NCI-H345 (cell line): ENCODE results near the gene CD164L2.

Experiments used
- DNase-seq: peaks from one replicate; lab custom pipeline; 2025; lab: John Stamatoyannopoulos, UW

CD164L2 gene

DNA sequence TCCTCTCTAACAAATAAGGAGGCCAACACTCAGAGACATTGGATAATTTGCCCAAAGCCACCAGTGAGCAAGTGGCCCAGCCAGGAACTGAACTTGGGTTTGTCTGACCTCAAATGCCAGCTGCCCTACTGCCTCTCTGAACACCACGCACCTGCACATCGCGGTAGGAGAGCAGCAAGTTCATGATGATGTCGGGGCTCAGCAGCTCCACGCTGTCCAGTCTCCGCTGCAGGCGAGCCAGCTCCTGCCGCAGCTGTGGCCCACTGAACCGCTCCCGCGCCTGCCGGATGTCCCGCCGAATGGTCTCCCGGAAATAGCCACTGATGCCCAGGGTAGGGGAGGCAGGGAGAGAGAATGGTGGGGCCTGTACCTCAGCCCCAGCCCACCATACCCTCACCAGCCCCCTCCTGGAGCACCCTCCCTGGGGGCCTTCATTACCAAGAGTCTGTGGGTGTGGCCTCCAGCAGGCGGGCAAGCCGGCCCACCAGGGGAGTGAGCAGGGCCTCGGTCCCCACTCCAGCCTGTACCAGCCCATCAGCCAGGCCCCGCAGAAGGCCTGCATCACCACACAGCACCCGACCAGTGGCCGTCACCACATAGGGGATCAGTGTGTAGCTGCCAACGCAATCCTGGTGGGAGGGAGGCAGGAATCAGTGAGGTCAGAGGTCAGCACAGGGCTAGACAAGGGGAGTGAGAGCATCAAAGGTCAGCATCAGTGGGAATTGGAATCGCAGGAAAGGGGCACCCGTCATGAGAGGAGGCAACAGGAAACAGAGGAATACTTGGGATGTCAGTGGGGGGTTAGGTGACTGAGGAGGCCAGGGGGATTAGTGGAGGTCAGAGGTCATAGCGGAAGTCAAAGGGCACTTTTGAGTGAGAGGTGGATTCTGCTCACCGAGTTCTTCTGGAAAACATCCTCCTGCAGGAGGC is 19.1 kb downstream of the CD164L2 start:
- DNase-seq, result no peak

DNA sequence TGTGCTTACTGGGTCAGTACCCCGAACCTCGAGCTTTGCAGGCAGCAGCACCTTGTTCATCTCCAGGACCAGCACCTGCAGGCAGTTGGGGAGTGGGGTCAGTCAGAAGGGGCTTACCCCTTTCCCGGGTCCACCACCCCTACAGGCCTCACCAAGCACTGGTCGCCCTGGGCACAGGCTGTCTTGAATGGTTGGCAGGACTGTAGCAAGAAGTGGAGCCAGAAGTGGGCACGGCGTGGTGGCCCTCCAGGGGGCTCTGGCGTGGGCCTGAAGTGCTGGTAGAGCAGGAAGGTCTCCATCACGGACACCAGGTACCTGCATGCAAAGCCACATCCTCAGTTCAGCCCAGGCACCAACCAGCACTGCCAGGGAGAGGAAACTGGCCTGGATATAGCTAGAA is 21.6 kb downstream of the CD164L2 start:
- no peak for DNase-seq

DNA sequence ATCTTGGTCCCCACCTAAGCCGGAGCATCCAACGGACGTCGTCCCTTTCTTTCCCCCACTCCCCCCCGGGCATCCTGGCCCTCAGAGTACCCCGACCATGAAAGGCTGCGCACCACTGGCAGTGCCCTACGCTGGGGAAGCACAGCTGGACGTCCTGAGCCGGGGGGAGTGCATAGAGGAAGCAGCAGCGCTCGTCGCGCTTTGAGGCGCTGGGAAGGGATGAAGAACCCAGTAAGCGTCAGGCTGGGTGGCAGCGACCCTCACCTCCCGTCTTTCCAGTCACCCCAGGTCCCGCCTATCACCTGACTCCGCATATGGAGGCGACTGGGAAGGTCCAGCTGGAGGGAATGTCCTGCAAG is 22.1 kb downstream of the CD164L2 start:
- DNase-seq, result no peak

DNA sequence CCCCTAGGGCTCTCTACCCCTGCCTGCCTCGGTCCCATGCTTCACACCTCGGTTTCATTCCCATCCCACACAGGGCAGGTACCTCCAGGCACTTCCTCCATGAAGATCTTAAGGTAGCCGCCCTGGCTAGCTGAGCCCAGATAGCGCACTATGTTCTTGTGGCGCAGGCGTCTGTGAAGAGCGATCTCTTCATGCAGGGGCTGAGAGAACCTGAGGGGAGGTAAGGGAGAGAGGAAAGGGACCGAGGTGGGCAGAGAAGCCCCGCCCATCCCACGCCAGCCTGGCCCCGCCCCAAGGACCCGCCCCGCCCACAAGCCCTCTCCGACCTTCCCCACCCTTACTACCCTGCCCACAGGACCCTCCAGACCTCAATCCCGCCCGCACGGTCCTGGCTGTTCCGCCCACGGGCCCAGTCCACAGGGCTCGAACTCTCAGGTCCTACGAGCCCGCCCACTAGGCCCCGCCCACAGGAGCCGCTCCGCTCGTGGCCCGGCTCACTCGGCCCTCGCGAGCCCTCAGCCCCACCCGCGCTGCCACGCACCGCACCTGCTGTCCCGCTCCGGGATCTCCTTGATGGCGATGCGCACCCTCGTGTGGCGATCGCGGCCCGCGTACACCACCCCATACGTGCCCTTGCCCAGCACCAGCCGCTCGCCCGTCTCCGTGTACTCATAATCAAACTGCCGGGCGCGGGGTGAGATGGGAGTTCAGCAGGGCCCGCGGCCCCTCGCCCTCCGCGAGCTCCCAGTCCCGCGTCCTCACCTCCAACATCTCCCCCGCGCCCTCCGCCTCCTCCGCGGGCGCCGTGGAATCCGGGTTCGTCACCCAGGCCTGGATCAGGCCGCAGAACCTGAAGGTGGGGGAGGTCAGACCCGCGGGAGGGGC is 22.7 kb downstream of the CD164L2 start:
- no peak for DNase-seq

DNA sequence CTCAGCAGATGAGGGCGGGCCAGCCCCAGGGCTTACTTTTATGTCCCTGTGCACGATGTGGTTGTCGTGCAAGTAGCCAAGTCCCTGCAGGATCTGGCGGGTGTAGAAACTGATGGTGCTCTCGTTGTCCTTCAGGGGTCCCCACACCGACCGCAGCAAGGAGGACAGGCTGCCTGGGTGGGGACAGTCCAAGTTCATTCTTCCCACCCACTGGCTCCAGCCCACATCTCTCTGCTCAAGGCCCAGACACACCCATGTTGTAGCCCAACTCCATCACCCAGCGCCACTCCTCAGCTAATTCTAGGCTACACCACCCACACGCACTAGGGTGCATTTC is 23.3 kb downstream of the CD164L2 start:
- no peak for DNase-seq

DNA sequence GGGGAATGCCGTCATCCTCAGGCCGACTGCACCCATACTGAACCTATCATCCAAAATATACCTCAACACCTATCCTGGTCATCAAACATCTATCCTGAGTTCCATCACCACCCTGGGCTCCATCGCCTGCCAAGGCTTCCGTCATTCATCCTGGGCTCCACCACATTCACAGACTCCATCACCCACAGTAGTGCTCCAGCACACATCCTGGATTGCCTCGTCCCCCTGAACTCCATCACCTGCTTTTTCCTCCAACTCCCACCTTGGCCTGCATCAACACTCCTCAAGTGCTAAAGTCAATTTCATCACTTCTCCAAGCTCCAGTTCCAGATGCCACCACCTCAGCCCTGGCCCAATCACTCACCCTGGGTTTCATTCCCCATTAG is 24.2 kb downstream of the CD164L2 start:
- DNase-seq, result no peak

DNA sequence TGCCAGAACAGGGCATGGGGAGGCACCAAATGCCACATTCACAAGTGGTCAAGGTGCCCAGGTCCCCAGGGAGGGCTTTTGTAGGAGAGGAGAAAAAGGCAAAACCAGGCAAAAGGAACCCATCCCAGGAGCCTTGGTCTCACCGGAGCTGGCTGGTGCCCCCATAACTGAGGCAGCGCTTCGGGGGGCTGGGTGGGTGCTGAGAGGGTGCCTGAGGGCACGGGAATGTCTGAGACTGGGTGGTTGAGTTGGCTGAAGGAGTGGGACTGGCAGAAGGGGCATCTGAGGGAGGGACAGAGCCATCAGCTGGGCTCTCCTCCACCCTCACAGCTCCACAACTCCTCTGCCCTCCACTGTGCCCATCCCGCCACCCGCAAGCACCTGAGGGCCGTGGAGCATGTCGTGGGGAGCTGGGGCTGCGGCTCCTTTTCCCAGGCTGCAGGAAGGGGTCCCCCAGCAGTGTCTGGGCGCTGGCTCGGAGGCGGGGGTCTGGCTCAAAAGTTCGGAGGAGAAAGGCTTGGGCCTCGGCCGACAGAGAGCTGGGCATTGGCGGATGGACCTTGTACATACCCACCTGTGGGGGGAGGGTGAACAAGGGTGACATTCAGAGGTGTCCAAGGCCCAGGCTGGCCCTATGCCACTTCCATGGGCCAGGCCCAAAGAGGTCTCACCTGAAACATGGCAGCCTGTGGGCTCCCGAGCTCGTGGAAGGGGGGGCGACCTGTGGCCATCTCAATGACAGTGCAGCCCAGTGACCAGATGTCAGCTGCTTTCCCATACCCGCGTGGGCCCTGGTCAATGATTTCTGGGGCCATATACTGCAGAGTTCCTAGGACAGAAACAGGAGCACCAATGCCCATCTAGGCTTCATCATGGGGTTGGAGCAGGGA is 24.9 kb downstream of the CD164L2 start:
- no peak for DNase-seq

DNA sequence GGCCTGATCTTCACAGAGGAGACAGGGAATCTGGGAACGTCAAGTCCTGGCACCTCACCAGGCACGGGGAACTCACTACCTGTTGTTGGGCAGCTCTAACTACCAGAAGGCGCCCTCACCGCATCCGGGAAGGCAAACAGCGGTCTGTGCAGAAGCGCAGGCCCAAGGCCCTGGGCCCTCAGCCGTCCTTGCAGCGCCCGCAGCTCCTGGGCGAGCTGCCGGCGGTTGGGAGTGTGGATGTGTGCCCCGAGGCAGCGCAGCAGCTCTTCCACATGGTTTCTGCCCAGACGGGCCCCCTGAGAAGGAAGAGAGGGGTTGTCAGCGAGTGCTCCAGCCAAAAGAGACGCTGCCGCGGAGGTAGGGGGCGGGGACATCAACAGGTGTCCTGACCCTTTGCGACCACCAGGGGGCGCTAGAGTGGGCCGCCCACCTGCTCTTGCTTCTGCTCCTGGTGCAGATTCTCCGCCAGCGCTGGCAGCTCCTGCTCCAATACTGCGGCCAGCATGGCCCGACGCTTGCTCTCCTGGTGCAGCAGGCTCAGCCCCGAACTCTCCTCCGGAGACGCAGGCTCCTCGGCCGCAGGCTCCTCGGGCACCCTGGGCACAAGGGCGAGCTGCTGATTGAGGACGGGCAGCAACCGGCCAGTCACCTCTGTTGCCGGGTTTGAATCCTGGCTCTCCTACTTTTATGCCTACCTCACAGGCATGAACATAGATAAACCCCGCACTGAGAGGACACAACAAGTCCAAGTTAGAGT is 25.7 kb downstream of the CD164L2 start:
- peak; percentile 38 for DNase-seq

DNA sequence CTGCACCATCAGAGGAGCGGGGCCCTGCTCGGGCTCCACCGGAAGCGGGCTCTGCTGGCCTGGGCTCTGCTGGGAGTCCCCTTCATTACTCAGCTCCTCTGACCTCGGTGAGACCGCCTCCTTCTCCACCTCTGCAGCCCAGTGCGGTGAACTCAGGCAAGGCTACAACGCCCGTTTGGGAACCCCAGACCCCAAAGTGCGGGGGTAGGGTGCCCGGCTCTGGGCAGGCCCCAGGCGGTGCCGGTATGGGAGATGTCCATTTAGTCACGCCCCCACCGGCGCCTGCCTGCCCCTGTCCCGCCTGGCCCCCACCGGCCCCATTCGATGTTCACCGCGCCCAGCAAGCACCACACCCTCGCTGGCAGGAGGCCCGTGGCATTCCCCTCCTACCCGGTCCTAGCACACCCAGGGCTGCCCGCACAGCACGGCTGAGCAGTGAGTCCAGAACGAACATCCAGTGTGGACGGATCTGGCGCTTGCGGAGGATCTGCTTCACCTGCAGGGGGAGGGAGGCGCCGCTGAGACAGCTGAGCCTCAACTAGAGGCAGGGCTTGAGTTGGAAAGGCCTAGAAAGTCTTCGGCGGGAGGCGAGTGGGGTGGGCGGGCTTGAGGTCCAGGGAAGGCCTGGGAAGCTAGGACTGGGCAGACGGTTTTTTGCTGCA is 26.4 kb downstream of the CD164L2 start:
- DNase-seq, result no peak

DNA sequence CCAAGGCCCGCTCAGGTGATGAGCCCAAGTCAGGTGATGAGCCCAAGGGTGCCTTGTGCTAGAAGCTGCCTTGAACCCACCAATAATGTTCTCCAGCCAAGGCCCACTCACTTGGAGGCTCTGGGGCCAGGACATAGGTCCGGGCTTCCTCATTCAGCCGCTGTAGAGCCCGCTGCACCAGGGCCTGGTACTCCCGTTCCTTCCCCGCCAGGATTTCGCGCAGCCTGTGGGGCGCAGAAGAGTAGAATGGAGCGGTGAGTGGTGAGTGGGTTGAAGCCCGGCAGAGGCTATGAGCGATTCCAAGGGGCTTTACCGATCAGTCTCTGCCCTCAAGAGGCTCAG is 26.9 kb downstream of the CD164L2 start:
- no peak for DNase-seq

DNA sequence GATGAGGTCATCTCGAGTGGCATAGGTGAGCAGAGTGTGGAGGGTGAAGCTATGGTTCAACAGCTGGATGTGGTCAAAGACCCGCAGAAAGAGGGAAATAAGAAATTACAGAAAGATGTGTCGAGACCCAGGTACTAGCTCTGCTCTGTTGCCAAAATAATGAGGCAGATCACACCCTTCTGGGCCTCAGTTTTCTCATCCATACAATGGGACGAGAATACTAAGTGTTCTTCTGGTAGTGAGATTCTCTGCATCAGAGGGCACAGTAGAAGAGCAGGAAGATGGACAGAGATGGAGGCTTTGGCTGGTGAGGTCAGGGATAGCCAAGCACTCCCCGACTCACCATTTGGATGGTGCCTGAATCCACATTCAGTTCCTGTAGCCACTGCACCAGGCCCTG is 27.4 kb downstream of the CD164L2 start:
- DNase-seq, result no peak

DNA sequence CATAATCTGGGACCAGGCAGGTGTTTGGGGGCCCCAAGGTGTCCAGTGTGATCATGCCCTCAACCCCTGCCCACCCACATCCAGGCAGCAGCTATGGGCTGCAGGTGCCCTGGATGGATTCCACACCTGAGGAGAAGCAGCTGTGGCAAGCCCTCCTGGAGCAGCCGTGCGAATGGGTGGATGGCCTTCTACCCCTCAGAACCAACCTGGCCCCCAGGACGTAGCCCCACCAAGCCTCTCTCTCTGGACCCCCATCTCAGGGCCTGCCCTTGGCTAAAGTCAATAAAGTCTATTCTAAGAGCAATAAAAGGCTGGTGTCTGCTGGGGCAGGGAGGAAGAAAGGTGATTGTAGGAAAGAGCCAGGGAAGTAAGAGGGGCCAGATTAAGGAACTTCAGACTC is 29.5 kb downstream of the CD164L2 start:
- no peak for DNase-seq

DNA sequence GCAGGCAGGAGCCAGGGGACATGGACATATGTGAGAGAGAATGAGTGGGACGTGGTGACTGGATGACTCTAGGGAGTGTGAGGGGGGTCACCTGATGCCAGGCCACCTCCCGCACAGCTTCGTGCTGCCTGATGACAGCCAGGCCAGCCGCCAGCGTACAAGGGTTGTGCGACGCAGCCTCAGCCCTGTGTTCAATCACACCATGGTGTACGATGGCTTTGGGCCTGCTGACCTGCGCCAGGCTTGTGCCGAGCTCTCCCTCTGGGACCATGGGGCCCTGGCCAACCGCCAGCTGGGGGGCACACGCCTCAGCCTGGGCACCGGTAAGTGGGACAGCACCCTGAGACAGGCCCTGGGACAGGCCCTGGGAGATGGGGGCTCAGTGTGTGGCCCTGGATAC is 30.0 kb downstream of the CD164L2 start:
- DNase-seq, result no peak

DNA sequence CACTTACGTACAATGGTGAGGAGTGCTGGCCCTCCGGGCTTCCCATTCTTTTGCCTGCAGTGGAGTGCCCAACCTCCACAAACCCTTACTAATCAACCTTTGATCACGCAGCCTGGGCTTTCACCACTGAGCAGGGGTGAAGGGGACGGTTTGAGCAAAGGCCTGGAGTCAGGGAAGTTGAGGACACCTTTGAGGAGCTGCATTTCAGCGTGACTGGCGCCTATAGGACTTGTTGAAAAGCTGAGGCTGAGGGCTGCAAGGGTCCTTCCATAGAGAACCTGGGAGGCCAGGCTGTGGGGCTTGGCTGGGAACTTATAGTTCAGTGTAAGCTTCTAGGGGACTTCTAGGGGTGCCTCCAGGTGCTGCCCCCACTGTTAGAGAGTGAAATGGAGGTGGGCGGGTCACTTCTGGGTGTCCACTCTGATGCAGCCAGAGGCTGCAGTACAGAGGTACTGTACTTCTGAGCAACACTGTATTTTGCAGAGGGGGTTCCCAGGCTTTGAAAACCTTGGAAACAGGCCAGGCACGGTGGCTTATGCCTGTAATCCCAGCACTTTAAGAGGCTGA is 31.5 kb downstream of the CD164L2 start:
- DNase-seq, result no peak

DNA sequence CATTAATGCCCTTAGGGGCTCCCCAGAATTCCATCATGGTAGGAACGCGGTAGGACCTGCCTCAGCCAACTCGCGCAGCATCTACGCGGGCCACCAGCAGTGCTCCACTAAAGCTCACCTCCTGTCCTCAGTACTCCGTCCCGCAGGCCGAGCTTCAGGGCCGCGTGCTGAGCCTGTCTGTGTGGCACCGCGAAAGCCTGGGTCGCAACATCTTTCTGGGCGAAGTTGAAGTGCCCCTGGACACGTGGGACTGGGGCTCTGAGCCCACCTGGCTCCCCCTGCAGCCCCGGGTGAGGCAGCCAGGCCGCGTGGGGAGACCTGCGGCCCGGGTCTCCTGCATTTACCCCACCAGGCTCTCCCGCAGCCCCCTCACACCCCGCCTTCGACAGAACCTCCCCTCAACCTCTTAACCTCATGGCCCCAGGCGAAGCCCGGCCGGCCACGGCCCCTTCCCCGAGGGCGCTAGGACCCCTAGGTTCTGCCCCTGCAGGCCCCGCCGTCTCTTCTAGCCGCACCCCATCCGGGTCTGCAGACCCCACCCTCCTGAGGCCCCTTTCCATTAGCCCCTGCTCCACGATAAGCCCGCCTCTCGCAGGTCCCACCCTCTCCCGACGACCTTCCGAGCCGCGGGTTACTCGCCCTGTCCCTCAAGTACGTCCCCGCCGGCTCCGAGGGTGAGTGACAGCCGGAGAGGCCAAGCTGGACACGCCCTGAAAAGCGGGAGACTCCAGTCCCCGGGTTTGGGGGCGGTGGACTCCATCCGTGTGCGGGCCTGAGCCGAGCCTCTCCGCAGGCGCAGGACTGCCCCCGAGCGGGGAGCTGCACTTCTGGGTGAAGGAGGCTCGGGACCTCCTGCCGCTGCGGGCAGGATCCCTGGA is 32.2 kb downstream of the CD164L2 start:
- no peak for DNase-seq

DNA sequence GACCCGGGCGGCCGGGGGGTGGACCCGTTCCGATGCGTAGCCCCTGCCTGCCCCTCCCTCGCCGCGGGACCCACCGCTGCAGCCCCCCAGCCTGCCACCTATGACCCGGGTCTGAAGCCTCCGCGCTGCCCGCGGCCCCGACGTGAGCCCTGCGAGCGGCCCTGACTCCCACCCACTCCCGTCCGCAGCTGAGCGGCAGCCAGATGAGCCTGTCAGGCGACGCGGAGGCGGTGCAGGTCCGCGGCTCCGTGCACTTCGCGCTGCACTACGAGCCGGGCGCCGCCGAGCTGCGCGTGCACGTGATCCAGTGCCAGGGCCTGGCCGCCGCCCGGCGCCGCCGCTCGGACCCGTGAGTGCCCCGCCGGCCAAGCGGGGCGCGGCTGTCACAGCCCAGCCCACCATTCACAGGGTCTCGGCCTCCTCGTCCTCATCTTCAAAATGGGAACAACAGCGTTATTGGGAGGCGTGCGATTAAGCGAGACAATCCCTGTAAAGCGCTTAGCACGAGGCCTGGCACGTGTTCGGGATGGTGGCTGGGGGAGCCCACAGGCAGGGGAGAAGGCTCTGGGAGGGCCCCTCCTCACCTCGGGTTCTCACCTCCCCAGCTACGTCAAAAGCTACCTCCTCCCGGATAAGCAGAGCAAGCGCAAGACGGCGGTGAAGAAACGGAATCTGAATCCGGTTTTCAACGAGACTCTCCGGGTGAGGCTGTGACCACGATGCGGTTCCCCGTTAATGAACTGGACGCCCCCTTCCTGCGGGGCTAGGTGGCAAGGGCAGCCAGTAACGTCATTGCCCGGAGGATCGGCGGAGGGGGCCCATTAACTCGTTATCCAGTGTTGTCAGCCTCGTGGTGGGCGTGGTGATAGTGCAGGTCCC is 33.1 kb downstream of the CD164L2 start:
- DNase-seq, result peak; percentile 76

DNA sequence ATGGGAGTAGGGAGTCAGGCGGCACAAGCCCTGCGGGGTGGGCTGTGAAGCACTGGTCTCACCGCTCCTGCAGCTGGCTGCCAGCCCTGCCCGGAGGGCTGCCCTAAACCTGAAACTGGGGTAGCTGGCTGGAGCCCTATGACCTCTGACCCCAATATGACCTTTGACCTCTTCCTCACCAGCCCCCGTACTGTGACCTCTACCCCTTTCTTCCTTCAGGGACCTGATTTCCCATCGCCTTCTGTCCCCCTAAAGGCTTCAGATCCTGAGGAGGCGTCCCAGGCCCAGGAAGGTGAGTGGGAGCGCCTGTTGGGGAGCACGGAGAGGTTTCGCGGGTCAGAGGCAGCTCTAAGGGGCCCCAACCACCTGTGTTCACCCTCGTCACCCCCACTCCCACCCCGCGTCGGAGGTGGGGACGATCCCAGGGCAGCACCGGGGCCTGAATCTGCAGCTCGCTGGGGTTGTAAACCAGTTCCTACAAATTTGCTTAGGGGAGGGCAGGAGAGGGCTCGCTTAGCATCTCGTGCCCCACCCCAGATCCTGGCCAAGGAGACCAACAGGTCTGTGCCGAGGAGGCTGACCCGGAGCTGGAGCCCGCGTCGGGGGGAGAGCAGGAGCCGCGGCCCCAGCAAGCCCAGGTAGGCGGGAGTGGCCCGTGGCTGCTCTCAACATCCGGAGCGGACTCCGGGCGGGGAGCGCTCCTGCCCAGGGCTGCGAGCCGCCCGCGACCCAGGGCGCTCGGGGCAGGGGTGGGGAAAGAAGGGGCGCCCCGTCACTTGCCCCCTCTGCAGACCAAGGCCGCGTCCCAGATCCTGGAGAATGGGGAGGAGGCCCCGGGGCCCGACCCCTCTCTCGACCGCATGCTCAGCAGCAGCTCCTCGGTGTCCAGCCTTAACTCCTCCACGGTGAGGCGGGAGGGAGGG is 34.0 kb downstream of the CD164L2 start:
- DNase-seq, result peak; percentile 76
